NOMO-1 treated with DMSO at 0.1 percent for 48 hours (cell line): ENCODE data around the gene PTEN.
"Not testable (repeated sequence)": the region's sequence is repeated elsewhere in the genome, so short reads cannot be mapped to it uniquely, and the experiment has no call there.

Experiments used
- DNase-seq: peaks from one replicate; lab custom pipeline; 2025; ENCODE audit not compliant: unreplicated experiment; lab: John Stamatoyannopoulos, UW

PTEN gene

GRCh38 chr10:87863053-87863943, at the start of gene PTEN, which contains the start of gene KLLN:
Gene PTEN (plus strand): TSS chr10:87863625. CDS start chr10:87864470, 845 bp downstream.
Gene KLLN (minus strand): TSS chr10:87863533. CDS start chr10:87862487, 1,046 bp downstream.
- peak; percentile 80 for DNase-seq

- DNase-seq: peak; percentile 10
These were observed 47.1 kb upstream of the PTEN start for GRCh38 chr10:87816163-87816897.

GRCh38 chr10:87816898-87817608, 46.4 kb upstream of the PTEN start:
- no peak for DNase-seq

DNA sequence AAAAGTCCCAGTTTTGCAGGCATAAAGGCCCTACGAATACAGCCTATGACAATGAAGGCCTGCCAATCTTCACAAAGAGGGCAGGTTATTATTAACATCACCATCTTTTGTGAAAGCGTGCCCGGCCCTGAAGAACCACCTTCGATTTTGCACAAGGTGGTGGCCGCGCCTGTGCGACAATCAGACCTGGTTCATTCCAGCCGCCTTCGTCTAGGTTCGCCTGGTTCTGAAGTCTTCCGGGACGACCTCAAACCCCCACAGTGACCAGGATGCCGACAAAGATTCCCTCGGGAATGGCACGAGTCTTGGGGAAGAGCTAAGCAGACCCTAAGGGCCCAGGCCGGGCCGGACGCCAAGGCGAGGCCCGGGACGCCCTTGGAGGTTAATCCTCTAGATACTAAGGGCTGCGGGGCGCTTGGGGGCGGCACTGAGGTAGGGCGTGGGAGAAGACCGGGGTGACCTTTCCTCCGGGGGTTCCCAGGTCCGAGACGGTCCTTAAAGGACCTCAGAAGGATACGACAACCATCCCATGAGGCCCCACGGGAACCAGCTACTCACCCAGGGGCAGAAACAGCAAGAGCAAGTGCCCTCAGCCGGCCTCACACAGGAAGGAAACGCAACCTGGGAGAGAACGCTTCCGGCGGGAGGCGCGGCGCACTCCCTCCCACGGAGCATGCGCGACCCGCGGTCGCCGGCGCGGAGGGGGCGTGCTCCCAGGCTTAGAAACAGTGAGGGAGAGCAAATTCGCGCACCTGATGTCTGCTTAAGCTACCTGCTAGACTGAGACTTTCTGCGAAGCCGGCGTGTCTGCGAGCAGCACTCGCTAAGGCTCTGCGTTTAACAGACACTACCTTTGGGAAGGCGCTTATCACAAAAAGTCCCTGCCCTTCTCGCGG, 45.6 kb upstream of the PTEN start, which contains the start of gene ATAD1:
ATAD1 (minus strand) TSS at position 618 of the 896 bp plus-strand sequence. CDS start 3,627 bp downstream, outside the sequence.
- peak; percentile 79 for DNase-seq

DNA sequence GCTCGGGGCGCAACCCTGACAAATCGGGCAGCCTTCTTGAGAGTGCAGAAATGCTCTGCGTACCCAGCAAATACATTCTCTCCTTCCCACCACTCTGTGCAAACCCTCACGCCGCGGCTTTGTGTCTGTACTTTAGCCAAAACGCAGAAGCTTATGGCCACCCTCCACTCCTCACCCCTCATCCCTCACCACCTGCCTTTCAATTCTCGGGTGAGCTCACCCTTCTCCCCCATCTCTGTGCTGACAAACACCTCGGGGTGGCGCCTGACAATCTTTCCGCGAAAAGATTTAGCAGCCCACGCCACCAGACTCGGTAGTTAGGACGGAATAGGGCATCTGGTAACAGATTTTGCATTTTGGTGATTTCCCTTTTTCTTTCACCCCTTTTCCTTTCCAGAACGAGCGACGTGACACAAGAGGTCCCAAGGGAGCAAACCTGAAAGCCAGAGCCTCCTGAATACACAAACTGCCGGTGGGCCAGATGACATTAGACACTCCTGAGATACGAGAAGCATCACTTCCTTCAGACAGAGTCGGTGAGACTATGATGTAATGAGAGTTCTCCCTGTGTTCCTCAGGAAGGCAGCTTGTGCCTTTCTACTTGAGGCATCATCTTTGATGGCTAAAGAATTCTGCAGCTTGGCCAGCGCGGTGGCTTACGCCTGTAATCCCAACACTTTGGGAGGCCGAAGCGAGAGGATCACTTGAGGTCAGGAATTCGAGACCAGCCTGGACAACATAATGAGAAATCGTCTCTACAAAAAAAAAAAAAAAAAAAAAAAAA, 44.7 kb upstream of the PTEN start:
- DNase-seq: peak; percentile 30

DNA sequence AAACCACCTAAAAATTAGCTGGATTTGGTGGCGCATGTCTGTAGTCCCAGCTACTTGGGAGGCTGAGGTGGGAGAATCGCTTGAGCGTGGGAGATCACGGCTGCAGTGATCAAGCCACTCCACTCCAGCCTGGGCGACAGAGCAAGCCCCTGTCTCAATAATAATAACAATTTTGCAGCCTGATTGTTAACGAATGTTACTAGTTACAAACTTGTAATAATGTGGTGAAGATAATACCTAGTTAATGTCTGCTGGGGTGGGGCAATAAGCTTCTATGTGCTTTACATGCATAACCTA, 44.2 kb upstream of the PTEN start:
- DNase-seq: no peak

DNA sequence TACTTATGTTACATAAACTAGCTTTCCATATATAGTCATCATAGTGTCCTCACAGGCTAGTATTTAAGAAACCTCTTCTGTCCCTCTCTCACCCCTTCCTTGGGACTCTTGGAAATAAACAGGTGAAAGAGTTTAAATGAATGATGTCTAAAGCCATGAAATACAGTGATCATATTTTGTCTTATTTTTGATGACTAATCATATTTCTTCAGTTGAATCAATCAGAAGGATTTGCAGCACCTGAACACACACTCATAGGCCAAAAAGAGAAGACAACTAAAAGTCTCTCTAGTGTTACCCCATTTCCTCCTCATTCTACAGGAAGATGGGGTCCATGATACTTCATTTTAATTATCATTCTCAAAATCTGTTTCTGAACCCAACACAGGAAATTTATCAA, 36.8 kb upstream of the PTEN start:
- DNase-seq: no peak

GRCh38 chr10:87827681-87828080, 35.7 kb upstream of the PTEN start:
- DNase-seq: no peak

DNA sequence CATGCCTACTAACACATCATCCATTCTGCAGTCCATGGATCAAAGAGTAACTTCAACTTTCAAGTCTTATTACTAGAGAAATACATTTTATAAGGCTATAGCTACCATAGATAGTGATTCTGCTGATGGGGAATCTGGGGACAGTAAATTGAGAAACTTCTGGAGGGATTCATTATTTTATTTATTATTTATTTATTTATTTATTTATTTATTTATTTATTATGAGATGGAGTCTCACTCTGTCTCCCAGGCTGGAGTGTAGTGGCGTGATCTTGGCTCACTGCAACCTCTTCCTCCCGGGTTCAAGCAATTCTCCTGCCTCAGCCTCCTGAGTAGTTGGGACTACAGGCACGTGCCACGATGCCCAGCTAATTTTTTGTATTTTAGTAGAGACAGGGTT, 34.4 kb upstream of the PTEN start:
- not testable (repeated sequence) for DNase-seq

GRCh38 chr10:87829986-87830729, 33.3 kb upstream of the PTEN start:
- DNase-seq: no peak

- DNase-seq: no peak
These were observed 27.3 kb upstream of the PTEN start for GRCh38 chr10:87836098-87836497.

DNA sequence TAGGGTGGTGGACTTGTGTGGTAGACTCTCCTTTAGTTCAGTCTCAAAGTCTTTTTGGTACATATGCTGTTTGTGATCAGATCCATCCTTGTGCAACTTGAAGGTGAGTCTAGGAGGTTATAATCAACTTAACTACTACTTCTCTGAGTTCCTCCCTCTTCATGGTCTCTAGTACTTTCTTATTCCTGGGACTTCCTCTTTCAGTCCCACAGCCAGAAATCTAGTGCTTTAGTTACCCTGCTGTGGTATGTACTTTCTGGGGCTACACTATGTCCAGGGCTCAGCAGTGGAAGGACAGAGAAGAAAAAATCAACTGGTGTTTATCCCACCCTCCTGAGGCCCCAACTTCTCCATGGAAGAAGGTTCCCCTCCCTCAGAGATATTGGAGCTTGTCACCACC, 26.0 kb upstream of the PTEN start:
- peak; percentile 81 for DNase-seq

DNA sequence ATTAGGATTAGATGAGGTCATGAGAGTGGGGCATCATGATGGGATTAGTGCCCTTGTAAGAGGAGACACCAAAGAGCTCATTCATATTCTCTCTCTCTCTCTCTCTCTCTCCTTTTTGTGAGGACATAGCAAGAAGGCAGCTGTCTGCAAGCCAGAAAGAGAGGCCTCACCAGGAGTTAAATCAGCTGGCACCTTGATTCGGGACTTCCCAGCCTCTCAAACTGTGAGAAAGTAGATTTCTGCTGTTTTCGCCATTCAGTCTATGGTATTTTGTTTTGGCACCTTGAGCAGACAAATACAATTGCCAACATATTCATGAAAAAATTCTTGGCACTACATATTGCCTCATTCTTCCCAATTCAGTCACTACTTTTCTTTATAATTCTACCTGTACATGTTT, 24.8 kb upstream of the PTEN start:
- DNase-seq: no peak

DNA sequence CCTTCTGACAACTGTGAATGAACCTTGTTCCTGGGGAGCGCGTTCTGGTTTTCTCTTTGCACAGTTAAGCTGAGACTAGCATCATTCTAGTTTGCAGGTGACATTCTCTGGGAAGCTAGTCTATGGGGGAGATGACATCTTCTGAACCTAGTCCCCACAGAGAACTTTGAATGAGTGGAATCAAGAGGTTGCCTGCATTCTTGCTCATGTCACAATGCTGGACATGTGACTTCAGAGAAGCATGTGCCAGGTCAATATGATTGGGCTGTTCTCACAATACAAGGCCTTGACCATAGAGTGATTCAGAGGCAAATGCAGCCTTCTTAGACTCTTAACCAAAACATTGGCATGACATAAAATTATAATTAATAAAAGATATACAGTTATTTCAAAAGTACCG, 22.2 kb upstream of the PTEN start:
- DNase-seq: no peak

- DNase-seq: no peak
These were observed 21.2 kb upstream of the PTEN start for GRCh38 chr10:87842220-87842641.

DNA sequence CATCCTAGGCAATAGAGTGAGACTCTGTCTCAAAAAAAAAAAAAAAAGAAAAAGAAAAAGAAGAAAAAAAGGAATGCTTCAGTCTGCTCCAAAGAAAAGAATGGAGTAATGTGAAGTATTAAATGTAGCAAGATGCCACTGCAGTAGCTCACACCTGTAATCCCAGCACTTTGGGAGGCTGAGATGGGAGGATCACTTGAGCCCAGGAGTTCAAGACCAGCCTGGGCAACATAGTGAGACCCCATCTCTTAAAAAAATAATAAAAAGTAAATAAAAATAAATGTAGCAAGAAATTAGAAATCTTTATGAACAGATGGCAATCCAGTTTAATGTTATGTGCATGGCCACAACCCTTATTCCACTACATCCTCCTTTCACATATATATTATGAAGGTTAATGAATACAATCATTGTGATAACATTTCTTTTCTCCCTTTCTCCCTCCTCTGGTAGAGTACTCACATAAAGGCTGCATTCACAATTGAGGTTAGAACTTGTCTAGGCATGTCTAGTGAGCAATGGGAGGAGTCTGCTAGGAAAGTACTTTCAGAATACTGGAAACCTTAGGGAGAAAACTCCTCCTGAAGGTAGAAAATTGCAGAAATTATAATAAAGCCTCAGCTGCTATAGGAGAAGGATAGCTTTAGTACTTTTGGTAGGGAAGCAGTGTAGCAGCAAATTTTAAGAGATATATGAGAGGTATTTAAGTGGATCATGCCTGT, 20.5 kb upstream of the PTEN start:
- DNase-seq: peak; percentile 20

DNA sequence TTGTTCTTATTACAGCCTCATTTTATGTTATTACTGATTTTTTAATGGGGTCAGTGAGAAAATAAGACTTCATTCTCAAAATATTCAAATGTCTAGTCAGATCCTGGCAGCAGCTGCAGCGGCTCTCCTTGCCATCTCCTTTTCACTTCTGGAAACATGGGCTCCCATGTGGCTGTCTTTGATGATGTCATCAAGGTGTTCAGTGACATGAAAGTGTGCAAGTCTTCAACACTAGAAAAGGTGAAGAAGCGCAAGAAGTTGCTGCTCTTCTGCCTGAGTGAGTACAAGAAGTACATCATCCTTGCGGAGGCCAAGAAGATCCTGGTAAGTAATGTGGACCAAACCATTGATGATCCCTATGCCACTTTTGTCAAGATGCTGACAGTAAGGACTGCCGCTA, 19.7 kb upstream of the PTEN start:
- DNase-seq: no peak
